Activated CD4-positive, alpha-beta T cell treated with anti-CD3 and anti-CD28 coated beads, Interleukin-2, amount 10 ng/mL, durations not matched to agents 24 days and 14 days (primary cell): ENCODE data around the gene DNAH10. TPM values are rescaled to one million over a fixed set of nuclear protein-coding genes. Genes with fewer than 3 reads are reported as not detected.
"Not testable (repeated sequence)": the region's sequence is repeated elsewhere in the genome, so short reads cannot be mapped to it uniquely, and the experiment has no call there.

Experiments
- DNase-seq: peaks from one replicate; pipeline ENCODE4 v3.0.0; 2022
- H3K27ac Mint-ChIP-seq: one replicate; pipeline ENCODE4 v1.8.0; 2022; ENCODE audit warnings: mild to moderate bottlenecking, mixed read lengths
- H3K27me3 Mint-ChIP-seq: one replicate; pipeline ENCODE4 v1.8.0; 2022; ENCODE audit warnings: mixed read lengths
- H3K36me3 Mint-ChIP-seq: one replicate; pipeline ENCODE4 v1.8.0; 2022; ENCODE audit warnings: low read depth, mild to moderate bottlenecking, mixed read lengths
- H3K4me1 Mint-ChIP-seq: one replicate; pipeline ENCODE4 v1.8.0; 2021; ENCODE audit warnings: mixed read lengths
- H3K4me3 Mint-ChIP-seq: one replicate; pipeline ENCODE4 v1.8.0; 2022; ENCODE audit warnings: mild to moderate bottlenecking, moderate library complexity, mixed read lengths
- H3K9me3 Mint-ChIP-seq: one replicate; pipeline ENCODE4 v1.8.0; 2021; ENCODE audit warnings: mixed read lengths
- intact Hi-C: fragments of 100-400 bp; cut with micrococcal nuclease; formaldehyde crosslinking; loops from one replicate; pipeline ENCODE4 v1.15.1; 2023
- total RNA-seq: library from RNA; stranded (reverse); gene quantifications from 2 replicates; pipeline ENCODE4 v1.2.3, GENCODE V29; 2022

The DNAH10 gene
- total RNA-seq, 1 donor from 2014 or later = 0.14 TPM

DNA sequence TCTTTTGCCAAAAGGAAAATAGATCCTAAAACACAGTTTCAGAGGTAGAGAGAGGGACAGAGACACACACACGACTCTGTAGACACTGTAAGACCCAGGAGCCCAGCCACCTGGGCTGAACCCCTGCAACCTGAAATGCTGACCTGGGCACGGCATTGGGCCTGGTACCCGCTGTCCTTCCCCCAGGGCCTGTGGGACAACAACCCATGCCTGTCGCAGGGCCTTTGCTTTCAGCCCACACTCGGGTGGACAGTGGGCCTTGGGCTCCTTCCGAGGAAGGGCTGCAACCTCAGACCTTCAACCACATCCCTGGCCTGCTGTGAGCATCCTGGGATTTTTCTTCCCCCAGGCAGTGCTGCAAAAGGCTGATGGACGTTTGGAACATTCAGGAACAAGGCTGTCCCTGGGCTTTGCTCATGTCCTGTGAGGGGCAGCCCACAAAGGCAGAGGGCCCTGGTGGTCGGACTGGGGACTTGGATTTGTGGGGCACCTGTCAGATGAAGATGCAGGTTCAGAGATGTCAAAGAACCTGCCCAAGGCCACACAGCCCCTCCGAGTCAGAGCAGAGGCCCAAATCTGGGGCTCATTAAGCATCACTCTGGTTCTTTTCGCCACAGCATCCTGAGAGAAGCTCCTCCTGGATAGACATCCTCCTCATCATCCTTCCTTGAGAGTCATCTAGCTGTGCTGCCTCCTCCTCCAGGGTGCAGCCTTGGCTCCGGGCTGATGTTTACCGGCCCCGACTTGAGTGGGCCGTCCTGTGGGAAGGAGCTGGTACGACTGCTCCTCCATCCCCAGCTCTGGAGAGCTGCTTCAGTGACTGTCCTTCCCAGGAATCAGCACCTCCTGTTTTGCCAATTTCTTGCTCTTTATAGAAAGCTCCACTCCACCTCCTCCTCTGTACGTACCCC is 177.9 kb downstream of the DNAH10 start:
- Mint-ChIP-seq H3K9me3 (no peaks in the 10 kb centered on the region), H3K27me3 (no peaks in the 10 kb centered on the region), H3K4me1 (peaks cover 20% of the 10 kb centered on the region), H3K27ac (no peak overlapping the region), H3K36me3 (peaks cover 16% of the 10 kb centered on the region), H3K4me3 (no peak overlapping the region)
- DNase-seq = no peak
- intact Hi-C loops = loop anchor here (5.0 kb wide), 1 partner anchor 32 kb away; the partner anchor contains the start of genes CCDC92 and ZNF664

DNA sequence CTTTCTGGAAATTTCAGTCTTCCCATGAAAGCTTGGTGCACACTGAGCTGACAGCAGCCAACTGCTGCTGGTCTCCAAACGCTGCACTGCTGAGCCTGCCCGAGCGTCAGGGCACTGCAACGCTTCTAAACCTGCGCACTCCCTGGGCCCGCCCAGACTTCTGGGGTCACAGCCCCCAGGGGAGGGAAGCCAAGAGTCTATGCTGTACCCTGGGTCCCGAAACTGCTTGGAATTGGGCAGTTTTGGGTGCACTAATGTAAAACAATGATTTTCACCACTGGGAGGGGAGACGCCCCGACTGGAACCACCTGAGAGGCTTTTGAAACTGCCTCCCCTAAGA is 178.5 kb downstream of the DNAH10 start:
- Mint-ChIP-seq H3K36me3 (peaks cover 16% of the 10 kb centered on the region), H3K9me3 (no peaks in the 10 kb centered on the region), H3K27me3 (no peaks in the 10 kb centered on the region), H3K4me3 (no peak overlapping the region), H3K4me1 (peaks cover 20% of the 10 kb centered on the region), H3K27ac (no peak overlapping the region)
- no peak for DNase-seq
- intact Hi-C loops = no loop called here

DNA sequence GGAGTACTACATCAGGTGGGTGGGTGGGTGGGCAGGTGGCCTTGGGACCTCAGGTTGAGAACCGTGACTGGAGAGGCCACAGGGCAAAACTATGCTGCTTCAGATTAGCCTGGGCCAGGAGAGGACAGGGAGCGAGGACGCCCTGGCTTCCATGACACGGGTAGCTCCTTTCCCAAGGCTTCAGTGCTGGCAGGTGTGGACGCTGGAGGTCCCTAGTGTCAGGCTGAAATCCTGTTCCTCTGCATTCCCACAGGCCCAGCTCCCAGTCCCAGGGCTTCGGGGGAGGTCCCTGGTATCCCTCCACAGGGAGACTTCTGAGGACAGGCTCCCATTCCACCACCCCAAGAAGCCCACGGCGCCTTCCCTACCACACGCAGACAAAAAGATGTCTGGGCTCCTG is 178.9 kb downstream of the DNAH10 start:
- no peaks in the 10 kb centered on the region for H3K27me3 Mint-ChIP-seq
- DNase-seq = no peak
- H3K36me3 Mint-ChIP-seq = peaks cover 16% of the 10 kb centered on the region
- H3K4me3 Mint-ChIP-seq = no peak overlapping the region
- intact Hi-C loops = no loop called here
- H3K9me3 Mint-ChIP-seq = no peaks in the 10 kb centered on the region
- H3K27ac Mint-ChIP-seq = no peak overlapping the region
- peaks cover 20% of the 10 kb centered on the region for H3K4me1 Mint-ChIP-seq

DNA sequence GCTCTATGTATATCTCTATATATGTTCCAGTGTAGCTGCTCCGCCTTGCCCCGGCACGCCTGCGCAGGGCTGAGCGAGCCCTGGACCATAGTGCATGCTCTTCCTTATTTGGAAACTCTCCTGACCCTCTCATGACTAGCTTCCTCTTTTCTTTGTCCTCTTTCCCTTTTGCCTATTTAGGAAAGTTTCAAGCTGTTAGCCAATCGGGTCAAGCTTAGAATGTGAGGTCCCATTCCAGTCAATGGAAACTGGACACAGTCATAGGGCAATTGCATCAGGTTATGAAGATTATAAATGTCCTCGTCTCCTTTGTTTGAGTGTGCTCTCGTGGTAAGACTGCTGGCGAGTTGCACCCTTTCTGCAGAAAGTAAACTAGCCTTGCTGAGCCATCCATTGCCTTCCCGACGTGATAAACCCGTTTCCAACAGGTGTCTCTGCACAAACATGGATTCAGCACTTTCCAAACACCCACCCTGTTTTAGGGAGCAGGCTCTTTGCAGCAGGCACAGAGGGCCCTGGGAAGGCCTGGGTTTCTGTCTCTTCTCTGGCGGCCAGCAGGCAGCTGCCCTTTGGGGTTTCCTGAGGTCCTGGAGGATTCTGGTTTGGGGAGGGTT is 179.6 kb downstream of the DNAH10 start:
- intact Hi-C loops = no loop called here
- H3K36me3 Mint-ChIP-seq = peaks cover 14% of the 10 kb centered on the region
- peaks cover 20% of the 10 kb centered on the region for H3K4me1 Mint-ChIP-seq
- no peaks in the 10 kb centered on the region for H3K9me3 Mint-ChIP-seq
- H3K4me3 Mint-ChIP-seq = no peak overlapping the region
- no peaks in the 10 kb centered on the region for H3K27me3 Mint-ChIP-seq
- DNase-seq = no peak
- H3K27ac Mint-ChIP-seq = no peak overlapping the region

DNA sequence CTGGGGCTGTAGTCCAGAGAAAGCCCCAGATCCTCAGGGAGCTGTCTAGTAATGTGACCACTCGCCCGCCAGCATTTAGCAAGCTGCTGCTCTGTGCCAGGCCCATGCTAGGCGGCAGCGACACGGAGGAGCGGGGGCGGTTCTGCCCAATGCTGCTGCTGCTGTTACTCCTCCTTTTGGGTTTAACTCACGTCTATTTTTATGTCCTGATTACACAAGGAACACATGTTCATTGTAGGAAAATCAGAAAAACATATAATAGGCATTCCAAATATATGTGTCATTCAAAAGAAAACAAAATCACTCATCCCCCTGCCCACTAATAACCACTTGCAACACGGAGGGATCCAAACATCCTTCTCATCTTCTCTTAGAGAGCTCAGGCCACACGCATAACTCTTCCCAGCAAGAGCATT is 180.1 kb downstream of the DNAH10 start:
- Mint-ChIP-seq H3K4me1 (peaks cover 20% of the 10 kb centered on the region), H3K27me3 (no peaks in the 10 kb centered on the region), H3K4me3 (no peak overlapping the region), H3K36me3 (peaks cover 13% of the 10 kb centered on the region), H3K9me3 (no peaks in the 10 kb centered on the region), H3K27ac (no peak overlapping the region)
- DNase-seq = no peak
- intact Hi-C loops = no loop called here

DNA sequence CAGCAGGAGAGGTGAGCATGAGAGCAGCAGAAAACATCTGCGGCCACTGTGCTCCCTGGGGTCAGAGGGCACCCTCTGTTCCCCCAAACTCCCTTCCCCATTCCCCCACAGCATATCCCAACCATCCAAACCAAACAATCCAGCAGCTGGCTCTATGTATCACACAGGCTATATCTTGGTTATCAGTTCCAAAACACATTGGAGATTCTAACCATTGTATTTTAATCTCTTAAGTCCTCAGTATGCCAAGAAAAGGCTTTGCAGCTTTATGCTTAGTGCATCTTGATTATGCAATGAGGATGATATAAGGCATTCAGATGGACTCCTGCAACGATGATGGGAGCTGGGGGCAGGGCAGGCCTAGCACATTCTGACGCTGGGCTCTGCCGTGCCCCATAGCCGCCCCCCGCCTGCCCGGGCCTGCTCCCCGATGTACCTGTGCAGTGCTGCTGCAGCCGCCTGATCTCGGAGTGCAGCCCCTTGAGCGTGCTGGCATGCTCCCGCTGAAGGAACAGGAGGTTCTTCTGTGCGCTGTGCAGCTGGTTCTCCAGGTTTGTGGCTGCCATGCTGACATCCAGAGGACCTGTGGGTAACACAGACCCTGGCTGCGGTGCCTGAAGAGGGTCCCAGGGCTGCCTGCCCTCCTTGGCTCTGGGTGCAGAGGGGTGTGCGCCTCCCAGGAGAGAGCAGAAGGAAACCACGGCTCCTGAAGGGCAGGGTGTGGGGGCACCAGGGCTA is 181.0 kb downstream of the DNAH10 start:
- H3K27me3 Mint-ChIP-seq = no peaks in the 10 kb centered on the region
- H3K9me3 Mint-ChIP-seq = no peaks in the 10 kb centered on the region
- no peak overlapping the region for H3K4me3 Mint-ChIP-seq
- peaks cover 10% of the 10 kb centered on the region for H3K36me3 Mint-ChIP-seq
- no peak for DNase-seq
- no peak overlapping the region for H3K27ac Mint-ChIP-seq
- H3K4me1 Mint-ChIP-seq = peaks cover 11% of the 10 kb centered on the region
- intact Hi-C loops = no loop called here

DNA sequence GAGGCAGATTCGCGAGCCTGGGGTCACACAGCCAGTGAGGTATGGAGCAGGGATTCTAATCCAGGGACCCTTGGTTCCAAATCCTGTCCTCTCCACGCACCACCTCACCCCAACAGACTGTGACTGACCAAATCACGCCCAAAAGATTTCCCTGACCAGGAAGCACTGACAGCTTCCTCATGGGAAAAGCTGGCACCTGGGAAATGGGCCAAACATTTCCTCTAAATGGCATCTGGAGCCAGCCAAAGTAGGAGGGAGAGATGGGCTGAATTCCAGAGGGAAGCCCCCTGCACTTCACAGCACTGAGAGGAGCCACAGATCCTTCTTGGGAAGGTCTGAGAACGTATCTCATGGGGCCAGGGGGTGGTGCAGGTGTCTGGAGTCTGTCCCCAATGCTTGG is 181.7 kb downstream of the DNAH10 start:
- H3K4me3 Mint-ChIP-seq = no peak overlapping the region
- H3K9me3 Mint-ChIP-seq = no peaks in the 10 kb centered on the region
- intact Hi-C loops = no loop called here
- DNase-seq = no peak
- H3K27me3 Mint-ChIP-seq = no peaks in the 10 kb centered on the region
- H3K27ac Mint-ChIP-seq = no peak overlapping the region
- peaks cover 10% of the 10 kb centered on the region for H3K36me3 Mint-ChIP-seq
- H3K4me1 Mint-ChIP-seq = peaks cover 4% of the 10 kb centered on the region

DNA sequence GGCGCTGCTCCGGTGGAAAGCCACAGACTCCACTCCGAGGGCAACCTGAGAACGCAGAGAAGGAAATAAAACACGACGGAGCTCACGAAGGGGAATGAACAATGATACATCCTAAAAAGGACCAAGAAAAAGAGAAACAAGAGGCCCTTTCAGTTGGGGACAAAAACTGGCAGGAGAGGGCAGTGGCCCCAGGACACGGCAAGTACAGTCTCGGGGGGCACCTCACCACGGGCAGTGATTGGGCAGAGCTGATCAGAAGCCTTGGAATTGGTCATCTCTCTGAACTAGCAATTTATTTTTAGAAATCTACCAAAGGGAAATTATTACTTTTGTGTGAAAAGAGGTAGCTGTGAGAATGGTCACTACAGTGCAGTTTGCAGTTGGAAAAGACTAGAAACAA is 182.6 kb downstream of the DNAH10 start:
- Mint-ChIP-seq H3K4me3 (no peak overlapping the region), H3K9me3 (no peaks in the 10 kb centered on the region)

DNA sequence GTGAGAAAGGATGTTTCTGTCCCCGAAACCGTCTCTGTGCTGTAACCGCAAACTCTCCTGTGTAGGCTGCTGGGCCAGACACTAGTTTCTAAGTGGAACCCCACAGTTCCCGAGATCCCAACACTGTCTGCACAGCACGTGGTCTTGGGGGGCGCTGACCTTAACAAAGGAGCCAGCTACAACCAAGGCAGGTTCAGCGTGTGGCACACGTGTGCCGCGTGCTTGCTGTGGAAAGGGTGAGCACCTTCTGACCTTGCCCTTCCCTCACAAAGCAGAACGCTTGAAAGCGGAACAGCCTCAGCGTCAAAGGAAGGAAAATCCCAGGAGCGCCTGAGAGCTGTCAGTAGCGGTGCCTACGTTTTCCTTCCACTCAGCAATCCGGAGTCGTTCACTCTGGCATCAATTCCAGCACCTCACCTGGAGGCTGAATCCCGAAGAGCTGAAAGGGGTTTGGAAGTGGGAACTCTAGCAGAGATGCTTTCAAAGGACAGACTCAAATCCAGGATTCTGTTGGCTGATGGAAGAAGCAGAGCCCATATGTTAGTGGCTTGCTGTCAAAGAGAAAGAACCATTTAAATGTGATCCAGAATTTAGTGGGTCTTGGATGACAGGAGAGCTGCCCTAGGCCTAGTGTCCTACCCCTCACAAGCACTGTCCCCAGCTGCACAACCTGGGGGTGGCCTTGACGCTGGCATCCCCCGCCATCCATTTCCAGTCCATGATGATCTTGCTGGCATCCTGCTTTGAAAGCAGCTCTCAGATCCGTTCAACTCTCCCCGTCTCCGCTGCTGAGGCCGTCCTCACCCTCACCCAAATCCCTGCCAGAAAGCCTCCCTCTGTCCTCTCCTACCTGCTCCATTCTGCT is 183.4 kb downstream of the DNAH10 start:
- Mint-ChIP-seq H3K27me3 (no peaks in the 10 kb centered on the region), H3K36me3 (peaks cover 10% of the 10 kb centered on the region), H3K4me1 (no peaks in the 10 kb centered on the region), H3K4me3 (no peak overlapping the region), H3K9me3 (no peaks in the 10 kb centered on the region), H3K27ac (no peak overlapping the region)
- DNase-seq = no peak
- intact Hi-C loops = no loop called here

More for the DNA sequence above, 182.6 kb downstream of the DNAH10 start:
- H3K36me3 Mint-ChIP-seq = peaks cover 10% of the 10 kb centered on the region
- no peak for DNase-seq
- H3K4me1 Mint-ChIP-seq = no peaks in the 10 kb centered on the region
- H3K27me3 Mint-ChIP-seq = no peaks in the 10 kb centered on the region
- H3K27ac Mint-ChIP-seq = no peak overlapping the region
- intact Hi-C loops = no loop called here

DNA sequence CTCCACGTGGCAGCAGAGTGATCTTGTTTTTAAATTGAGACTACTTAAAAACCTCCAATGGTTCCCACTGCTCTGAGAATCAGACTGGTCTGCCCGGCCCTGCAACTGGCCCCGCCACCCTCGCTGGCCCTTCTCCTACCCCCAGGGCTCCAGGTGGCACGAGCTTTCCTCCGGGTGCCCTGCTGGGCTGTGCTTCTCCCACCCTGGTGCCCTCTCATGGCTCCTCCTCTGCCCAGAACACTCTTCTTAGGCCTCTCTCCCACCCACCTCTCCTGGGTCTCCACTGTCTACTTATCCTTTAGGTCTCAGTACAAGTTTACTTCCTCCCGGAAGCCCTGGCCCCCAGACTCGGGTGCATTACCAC is 184.0 kb downstream of the DNAH10 start:
- Mint-ChIP-seq H3K27ac (no peak overlapping the region), H3K27me3 (no peaks in the 10 kb centered on the region)

DNA sequence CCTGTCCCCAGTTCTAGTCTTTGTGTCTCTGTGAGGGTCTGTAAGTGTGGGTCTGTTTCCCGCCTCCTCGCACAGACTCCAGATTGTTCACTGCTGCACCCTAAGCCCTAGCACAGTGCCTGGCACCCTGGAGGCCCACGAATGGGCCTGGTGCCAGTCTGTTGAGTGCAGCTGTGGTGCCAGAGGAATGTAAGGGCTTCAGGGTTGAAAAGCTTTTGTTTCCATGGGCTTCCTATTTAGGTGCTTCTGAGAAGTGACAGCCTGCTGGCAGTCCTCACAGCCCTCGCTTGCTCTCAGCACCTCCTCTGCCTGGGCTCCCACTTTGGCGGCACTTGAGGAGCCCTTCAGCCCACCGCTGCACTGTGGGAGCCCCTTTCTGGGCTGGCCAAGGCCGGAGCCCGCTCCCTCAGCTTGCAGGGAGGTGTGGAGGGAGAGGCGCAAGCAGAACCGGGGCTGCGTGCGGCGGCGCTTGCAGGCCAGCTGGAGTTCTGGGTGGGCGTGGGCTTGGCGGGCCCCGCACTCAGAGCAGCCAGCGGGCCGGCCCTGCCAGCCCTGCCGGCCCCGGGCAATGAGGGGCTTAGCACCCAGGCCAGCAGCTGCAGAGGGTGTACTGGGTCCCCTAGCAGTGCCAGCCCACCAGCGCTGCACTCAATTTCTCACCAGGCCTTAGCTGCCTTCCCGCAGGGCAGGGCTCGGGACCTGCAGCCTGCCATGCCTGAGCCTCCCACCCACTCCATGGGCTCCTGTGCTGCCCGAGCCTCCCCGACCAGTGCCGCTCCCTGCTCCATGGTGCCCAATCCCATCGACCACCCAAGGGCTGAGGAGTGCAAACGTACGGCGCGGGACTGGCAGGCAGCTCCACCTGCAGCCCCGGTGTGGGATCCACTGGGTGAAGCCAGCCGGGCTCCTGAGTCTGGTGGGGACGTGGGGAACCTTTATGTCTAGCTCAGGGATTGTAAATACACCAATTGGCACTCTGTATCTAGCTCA is 184.7 kb downstream of the DNAH10 start:
- H3K4me3 Mint-ChIP-seq, H3K27me3 Mint-ChIP-seq, intact Hi-C loops, H3K9me3 Mint-ChIP-seq, H3K27ac Mint-ChIP-seq, DNase-seq, H3K4me1 Mint-ChIP-seq, H3K36me3 Mint-ChIP-seq: not testable (repeated sequence)

More for the DNA sequence above, 184.0 kb downstream of the DNAH10 start:
- Mint-ChIP-seq H3K9me3 (no peaks in the 10 kb centered on the region), H3K4me1 (no peaks in the 10 kb centered on the region), H3K36me3 (peaks cover 10% of the 10 kb centered on the region), H3K4me3 (no peak overlapping the region)
- no peak for DNase-seq
- intact Hi-C loops = no loop called here

DNA sequence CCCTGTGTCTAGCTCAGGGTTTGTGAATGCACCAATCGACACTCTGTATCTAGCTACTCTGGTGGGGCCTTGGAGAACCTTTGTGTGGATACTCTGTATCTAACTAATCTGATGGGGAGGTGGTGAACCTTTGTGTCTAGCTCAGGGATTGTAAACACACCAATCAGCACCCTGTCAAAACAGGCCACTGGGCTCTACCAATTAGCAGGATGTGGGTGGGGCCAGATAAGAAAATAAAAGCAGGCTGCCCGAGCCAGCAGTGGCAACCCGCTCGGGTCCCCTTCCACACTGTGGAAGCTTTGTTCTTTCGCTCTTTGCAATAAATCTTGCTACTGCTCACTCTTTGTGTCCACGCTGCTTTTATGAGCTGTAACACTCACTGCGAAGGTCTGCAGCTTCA is 185.4 kb downstream of the DNAH10 start:
- H3K27ac Mint-ChIP-seq, H3K27me3 Mint-ChIP-seq, H3K36me3 Mint-ChIP-seq, H3K4me3 Mint-ChIP-seq, intact Hi-C loops, H3K9me3 Mint-ChIP-seq, H3K4me1 Mint-ChIP-seq, DNase-seq: not testable (repeated sequence)
